Spleen (tissue), 7 donors: ENCODE results near the gene ZKSCAN3.

Experiments
- POLR2A ChIP-seq, 3 donors: fragments of 450-650 bp; IDR thresholded peaks; one replicate each; pipeline ENCODE4 v1.5.1; 2017; ENCODE audit warnings: antibody characterized with exemption in 3 of 3, mild to moderate bottlenecking in 1 of 3
- POLR2AphosphoS5 ChIP-seq, 3 donors: sonication (generic); formaldehyde crosslinking; IDR thresholded peaks; one replicate each; pipeline ENCODE4 v1.5.1; 2017; ENCODE audit warnings: antibody characterized with exemption in 3 of 3
- TF ChIP-seq, protein P1 (sequence below), 11 experiments: fragments of 200-600 bp in 7 of 11; fragments of 450-650 bp in 4 of 11; sonication (generic) in 4 of 11; IDR thresholded peaks in 8 of 11; conservative IDR thresholded peaks in 3 of 11; 1 replicate in 7 of 11; 2 replicates in 4 of 11; pipeline versions ENCODE4 v1.4.0 to v1.8.0; 2016 to 2021; ENCODE audit warnings: antibody characterized with exemption in 11 of 11, inconsistent platforms in 4 of 11, mild to moderate bottlenecking in 1 of 11
- donor health status: DM: no; HTN: no; CAD: no; lungs with moderate emphysema.
- donor health status: DM: no; HTN: no; CAD: no.
- donor health status: DM: no; HTN: no; CAD: no.

DNA sequence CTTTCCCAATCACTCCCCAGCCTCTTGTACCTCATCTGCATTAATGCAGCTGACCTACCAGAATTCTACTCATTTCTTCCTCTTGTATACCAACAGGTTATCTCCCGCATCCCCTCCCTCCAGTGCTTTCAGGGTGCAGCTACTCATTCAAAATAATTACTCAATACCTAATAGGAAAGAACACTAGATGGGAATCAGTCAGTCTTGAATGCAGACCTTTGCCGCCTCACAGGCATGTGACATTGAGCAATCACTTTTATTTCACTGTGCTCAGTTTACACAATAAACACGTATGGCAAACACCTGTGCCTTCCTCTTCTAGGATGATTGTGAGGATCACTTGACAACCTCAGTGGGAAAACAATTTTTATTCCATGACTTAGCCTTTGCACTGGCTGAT lies 27.1 kb upstream of the ZKSCAN3 start:
- TF ChIP-seq, protein P1, sequence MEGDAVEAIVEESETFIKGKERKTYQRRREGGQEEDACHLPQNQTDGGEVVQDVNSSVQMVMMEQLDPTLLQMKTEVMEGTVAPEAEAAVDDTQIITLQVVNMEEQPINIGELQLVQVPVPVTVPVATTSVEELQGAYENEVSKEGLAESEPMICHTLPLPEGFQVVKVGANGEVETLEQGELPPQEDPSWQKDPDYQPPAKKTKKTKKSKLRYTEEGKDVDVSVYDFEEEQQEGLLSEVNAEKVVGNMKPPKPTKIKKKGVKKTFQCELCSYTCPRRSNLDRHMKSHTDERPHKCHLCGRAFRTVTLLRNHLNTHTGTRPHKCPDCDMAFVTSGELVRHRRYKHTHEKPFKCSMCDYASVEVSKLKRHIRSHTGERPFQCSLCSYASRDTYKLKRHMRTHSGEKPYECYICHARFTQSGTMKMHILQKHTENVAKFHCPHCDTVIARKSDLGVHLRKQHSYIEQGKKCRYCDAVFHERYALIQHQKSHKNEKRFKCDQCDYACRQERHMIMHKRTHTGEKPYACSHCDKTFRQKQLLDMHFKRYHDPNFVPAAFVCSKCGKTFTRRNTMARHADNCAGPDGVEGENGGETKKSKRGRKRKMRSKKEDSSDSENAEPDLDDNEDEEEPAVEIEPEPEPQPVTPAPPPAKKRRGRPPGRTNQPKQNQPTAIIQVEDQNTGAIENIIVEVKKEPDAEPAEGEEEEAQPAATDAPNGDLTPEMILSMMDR (IDR thresholded peaks at IDR 0.05 in 8 of 11, conservative IDR thresholded peaks at IDR 0.05 in 3 of 11): no peak
- TF ChIP-seq POLR2AphosphoS5 (IDR thresholded peaks at IDR 0.05) (no peak), POLR2A (IDR thresholded peaks at IDR 0.05) (no peak)
